ENCODE data around the gene CNTN4.

The CNTN4 gene

GRCh38 chr3:2283818-2284217, 185.2 kb downstream of the CNTN4 start:
- DNase-seq: no peak

- no peak for DNase-seq
These were observed 202.3 kb downstream of the CNTN4 start for GRCh38 chr3:2300938-2301337.

GRCh38 chr3:2301361-2301760, 202.7 kb downstream of the CNTN4 start:
- no peak for DNase-seq

DNA sequence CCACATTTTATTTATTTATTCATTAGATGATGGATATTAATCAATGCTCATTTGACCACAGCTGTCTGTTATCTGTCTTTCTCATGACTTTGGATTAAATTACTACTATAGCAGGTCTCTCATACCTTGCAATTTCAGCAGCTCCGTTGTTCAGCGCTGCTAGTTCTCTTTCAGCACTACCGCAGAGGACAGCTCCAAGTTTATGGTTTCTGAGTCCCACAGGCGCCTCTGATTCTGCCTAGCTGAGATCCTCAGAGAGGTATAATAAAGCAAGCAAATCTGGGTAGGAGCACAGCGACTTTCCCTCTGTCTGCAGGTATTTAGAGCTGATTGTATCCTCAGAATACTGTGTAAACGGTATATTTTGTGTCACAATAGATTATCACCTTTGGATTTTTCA, 204.9 kb downstream of the CNTN4 start:
- DNase-seq: no peak

DNA sequence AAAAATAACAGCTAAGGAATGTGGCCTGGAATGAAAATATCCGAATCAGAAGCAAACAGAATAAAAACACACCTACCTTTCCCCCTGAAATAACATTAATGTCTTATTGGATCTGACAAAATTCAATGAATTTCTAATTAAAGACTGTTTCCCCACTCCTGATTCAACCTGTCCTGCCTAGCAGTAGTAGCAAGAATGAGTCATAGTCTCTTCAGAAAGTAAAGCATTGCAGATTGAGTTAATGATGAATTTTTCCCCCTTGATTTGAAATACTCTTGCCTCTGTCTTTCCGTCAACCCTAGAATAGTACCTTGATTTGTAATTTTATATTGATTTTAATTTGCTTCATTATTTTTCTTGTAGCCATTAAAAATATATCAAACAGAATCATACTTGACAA, 212.4 kb downstream of the CNTN4 start:
- no peak for DNase-seq

DNA sequence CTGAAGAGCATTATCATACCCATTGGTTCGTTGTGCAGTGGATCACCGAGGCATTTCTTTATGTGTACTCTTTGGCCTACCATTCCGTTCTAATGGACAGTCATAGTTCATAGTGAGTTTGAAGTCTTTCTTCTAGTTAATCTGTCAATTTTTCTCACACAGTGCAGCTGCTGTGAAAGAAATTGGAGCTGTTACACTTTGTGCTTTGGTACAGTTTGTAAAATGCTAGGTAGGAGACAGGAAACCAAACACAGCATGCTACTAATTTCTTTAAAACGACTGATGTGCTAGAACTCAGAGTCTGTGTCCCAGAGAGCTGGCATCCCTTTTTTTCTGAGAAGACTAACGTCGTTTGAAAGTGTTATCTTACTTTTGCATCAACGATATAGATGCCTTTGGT, 218.9 kb downstream of the CNTN4 start:
- DNase-seq: no peak

GRCh38 chr3:2334921-2335320, 236.3 kb downstream of the CNTN4 start:
- DNase-seq: no peak

DNA sequence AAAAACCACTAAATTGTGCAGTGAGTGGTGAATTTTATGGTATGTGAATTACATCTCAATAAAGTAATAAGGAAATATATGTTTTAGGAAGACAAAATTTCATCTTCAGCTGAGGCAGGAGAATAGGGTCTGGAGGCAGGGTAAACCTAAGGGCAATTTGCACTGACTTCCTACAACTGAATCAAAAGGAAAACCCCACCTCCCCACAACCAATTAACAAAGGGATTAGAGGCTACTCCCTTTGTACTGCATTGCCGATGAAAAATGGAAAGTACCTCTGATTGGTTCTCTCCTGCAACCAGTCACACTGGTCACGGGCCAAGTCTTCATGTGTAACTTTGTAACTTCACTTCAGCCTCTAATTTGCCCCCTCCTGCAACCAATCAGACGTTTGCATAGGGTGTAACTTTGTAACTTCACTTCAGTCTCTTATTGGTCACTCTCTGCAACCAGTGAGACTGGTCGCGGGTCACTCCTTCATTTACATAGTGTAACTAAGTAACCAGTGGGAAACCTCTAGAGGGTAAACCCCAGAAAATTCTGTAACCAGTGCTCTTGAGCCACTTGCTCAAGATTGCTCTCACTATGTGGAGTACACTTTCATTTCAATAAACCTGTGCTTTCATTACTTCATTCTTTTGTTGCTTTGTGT, 244.5 kb downstream of the CNTN4 start:
- no peak for DNase-seq

DNA sequence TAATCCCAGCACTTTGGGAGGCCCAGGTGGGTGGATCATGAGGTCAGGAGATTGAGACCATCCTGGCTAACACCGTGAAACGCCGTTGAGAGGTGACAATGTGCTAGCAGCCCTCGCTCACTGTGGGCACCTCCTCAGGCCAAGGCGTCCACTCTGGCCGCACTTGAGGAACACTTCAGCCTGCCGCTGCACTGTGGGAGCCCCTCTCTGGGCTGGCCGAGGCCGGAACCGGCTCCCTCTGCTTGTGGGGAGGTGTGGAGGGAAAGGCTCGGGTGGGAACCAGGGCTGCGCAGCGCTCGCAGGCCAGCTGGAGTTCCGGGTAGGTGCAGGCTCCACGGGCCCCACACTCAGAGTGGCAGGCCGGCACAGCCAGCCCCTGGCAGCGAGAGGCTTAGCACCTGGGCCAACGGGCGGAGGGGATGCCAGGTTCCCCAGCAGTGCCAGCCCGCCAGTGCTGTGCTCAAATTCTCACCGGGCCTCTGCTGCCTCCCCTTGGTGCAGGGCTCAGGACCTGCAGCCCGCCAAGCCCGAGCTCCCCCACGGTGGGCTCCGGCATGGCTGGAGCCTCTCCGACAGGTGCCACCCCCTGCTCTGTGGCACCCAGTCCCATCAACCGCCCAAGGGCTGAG, 253.6 kb downstream of the CNTN4 start:
- DNase-seq: no peak

DNA sequence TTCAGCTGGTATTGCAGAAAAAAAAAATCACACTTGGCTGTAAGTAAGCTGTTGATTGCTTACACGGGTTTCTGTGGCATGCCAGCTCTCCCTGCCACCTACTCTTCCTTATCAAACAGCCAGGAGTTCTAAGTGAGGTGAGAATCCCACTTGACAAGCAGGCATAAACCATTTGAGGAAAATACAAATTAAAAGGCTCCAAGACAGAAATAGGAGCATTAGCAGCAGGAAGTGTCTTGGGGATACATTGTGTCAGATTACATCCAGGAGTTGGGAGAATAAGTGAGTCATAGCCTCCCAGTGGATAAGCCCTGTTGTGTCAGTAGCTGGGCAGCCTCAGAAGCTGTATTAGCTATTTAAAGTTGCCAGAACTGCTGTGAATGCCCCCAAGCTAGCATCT, 256.0 kb downstream of the CNTN4 start:
- DNase-seq: no peak

DNA sequence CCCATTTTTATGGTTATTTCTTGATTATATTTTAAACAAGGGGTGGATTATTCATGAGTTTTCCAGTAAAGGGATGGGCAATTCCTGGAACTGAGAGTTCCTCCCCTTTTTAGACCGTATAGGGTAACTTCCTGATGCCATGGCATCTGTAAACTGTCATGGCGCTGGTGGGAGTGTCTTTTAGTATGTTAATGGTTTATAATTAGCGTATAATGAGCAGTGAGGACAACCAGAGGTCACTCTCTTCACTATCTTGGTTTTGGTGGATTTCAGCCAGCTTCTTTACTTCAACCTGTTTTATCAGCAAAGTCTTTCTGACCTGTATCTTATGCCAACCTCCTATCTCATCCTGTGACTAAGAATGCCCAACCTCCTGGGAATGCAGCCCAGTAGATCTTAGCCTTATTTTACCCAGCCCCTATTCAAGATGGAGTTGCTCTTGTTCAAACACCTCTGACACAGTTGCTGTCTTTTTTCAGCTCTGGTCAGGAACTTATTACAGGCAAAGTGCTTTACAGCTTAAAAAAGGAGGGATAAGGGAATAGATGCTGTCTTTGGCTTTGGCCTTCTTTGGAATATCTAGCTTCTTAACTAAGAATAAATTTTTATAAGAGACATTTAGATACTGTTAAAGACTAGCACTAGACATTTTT, 257.8 kb downstream of the CNTN4 start:
- DNase-seq: no peak

- DNase-seq: no peak
These were observed 262.1 kb downstream of the CNTN4 start for GRCh38 chr3:2360815-2361214.

DNA sequence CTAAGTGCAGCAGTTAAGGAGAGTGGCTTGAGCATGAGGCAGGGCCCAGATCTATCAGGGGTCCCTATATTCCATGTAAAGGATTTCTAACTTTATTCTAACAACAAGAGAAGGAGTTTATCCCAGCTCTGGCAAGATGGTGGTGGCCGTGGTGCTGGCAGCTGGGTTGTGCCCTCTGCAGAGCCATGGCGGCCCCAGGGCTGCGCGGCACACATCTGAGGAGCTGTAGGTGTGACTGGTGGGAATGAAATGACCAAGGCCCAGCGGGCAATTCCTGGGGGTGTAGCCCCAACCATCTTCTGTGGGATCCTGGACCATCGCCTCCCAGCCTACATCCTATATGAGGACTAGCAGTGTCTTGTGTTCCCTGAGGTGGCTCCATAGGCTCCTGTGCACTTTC, 263.5 kb downstream of the CNTN4 start:
- no peak for DNase-seq

GRCh38 chr3:2363854-2364253, 265.2 kb downstream of the CNTN4 start:
- no peak for DNase-seq

DNA sequence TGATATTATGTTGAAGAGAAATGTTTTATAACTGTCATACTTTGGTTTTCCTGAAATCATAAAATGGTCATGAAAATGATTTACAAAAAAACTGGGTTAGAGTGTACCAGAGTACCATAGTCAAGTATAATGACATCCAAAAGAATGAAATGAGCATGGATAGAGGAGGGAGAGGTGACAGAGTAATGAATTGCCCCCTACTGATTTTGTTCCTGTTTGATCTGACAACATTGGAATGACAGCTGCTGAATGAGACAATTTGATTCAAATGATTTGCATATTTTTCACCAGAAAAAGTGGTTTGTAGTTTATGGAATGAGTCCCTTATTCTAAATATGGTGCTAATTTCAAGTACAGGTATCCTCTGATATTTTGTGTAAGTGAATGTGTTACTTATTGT, 271.7 kb downstream of the CNTN4 start:
- no peak for DNase-seq

GRCh38 chr3:2372306-2372705, 273.6 kb downstream of the CNTN4 start:
- DNase-seq: no peak

- DNase-seq: no peak
These were observed 276.7 kb downstream of the CNTN4 start for GRCh38 chr3:2375376-2375775.

GRCh38 chr3:2377281-2377680, 278.6 kb downstream of the CNTN4 start:
- no peak for DNase-seq

DNA sequence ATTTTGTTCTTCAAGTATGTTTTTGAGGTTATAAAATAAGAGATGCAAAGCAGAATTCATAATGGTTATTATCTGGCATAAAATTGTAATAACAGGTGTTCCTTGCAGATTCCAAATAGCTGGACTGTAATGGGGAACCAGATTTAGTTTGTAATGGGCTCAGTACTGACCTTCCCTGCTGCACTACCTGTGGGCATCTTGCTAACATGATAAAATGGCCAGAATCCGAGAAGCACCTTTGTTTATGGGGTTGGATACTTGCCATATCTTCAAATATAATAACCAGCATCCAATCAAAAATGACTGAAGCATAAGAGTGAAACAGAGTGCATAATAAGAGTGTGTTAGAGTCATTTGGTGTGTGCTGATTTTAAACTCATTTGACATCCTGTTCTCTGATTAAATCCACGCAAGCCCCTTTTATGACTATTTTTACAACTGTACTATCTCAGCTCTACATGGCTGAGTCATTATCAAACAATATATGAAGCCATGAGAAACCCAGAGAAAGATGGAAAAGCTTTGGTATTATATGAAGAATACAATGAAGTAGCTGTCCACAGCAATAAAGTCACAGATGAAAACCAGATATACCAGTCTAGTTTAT, 292.4 kb downstream of the CNTN4 start:
- DNase-seq: no peak

DNA sequence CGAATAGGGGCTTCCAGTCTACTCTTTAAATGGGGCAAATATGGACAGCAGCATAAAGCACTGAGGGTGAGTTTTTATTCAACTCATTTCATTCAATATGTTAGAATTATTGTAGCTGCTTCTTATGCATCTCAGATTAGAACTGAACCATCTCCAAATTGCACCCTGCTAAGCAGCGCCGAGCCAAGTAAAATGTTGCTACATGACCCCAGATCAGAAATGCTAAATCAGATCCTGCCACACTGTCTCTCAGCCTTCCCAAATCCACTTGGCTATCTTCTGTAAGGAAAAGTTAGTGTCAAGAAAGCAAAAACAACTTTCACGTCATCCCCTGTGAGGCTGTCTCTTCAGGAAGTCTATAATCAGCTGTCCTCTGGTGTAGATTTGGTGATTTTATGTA, 293.2 kb downstream of the CNTN4 start:
- DNase-seq: no peak

GRCh38 chr3:2392981-2393380, 294.3 kb downstream of the CNTN4 start:
- DNase-seq: no peak

DNA sequence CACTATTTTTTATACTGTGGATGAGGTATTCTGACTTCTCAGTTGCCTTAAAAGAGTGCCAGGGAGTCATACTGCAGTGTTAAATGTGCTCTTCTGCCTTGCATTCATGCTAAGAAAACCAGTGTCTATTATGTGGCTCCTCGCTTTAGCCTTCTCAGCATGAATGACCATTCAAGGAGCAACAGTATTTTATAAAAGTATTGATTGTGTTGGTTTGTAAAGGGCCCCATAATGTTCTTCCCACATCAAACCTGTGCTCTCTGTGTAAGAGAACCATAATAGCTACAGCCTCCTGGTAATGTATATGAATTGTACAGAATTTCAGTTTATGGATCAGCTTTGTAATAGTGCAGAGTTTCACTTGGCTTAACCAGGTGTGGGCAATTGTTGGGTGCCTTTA, 316.4 kb downstream of the CNTN4 start:
- no peak for DNase-seq

DNA sequence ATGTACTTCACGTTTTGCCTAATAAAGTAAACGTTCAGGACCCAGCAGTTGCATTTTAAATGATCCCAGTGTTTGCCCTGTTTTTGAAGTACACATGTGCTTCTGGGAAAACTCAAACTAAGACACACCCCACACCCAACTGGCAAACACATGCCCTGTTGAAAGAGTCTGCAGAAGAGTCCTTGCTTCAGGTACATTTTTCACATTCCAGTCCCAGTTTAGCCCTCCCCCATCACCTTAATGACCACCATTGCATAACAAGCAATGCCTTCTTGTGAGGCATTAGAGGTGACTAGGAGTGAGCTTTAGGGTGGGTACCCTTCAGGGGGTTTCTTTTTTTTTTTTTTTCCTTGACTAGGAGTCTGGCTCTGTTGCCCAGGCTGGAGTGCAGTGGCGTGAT, 322.3 kb downstream of the CNTN4 start:
- no peak for DNase-seq

GRCh38 chr3:2423143-2423542, 324.5 kb downstream of the CNTN4 start:
- DNase-seq: no peak

Data from stimulated activated CD4-positive, alpha-beta T cell treated with anti-CD3 and anti-CD28 coated beads, Interleukin-2, amount 100 ng/mL, for 48 hours (primary cell).